Fibroblast of mammary gland (primary cell): Measurements from ENCODE around the gene FOSB.

ENCODE experiments used
- DNase-seq: peaks from one replicate; pipeline ENCODE4 v3.0.0-alpha.2; 2010; ENCODE audit warnings: low read depth
- H3K4me3 ChIP-seq: 2 replicates; pipeline ENCODE4 v1.5.1; 2011; ENCODE audit warnings: low read depth, mild to moderate bottlenecking, low read length, moderate library complexity; ENCODE audit not compliant: control insufficient read depth
- CTCF ChIP-seq: conservative IDR thresholded peaks from 2 replicates; pipeline ENCODE4 v1.5.1; 2011; ENCODE audit warnings: low read depth, low read length, inconsistent platforms; ENCODE audit not compliant: control insufficient read depth, insufficient read depth

FOSB gene

DNA sequence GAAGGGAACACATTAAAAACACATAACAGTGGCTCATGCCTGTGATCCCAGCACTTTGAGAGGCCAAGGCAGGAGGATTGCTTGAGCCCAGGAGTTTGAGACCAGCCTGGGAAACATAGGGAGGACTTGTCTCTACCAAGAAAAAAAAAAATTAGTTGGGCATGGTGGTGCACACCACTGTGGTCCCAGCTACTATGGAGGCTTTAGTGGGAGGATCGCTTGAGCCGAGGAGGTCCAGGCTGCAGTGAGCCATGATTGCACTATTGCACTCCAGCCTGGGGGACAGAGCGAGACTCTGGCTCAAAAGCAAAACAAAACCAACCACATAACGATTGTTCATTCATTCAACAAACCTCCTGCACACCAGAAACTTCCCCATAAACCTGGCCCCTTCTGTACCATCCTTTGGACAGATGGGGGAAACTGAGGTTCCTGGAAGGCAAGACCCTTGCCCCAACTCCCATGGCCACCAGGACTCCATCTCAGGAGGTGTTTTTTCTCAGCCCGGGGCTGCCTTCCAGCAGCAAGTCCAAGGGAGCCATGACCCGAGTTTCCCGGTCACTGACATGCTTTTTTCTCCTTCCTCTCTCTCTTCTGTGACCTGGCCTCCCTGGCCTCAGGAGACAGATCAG, 4.3 kb downstream of the FOSB start:
- no peak for DNase-seq
- no peak overlapping the region for H3K4me3 ChIP-seq
- TF ChIP-seq CTCF: no peak

GRCh38 chr19:45472563-45473366, 5.0 kb downstream of the FOSB start:
- DNase-seq: no peak
- no peak overlapping the region for H3K4me3 ChIP-seq
- TF ChIP-seq CTCF: no peak

GRCh38 chr19:45473367-45473681, 5.5 kb downstream of the FOSB start:
- no peak for DNase-seq
- no peak for TF ChIP-seq CTCF
- no peak overlapping the region for H3K4me3 ChIP-seq

DNA sequence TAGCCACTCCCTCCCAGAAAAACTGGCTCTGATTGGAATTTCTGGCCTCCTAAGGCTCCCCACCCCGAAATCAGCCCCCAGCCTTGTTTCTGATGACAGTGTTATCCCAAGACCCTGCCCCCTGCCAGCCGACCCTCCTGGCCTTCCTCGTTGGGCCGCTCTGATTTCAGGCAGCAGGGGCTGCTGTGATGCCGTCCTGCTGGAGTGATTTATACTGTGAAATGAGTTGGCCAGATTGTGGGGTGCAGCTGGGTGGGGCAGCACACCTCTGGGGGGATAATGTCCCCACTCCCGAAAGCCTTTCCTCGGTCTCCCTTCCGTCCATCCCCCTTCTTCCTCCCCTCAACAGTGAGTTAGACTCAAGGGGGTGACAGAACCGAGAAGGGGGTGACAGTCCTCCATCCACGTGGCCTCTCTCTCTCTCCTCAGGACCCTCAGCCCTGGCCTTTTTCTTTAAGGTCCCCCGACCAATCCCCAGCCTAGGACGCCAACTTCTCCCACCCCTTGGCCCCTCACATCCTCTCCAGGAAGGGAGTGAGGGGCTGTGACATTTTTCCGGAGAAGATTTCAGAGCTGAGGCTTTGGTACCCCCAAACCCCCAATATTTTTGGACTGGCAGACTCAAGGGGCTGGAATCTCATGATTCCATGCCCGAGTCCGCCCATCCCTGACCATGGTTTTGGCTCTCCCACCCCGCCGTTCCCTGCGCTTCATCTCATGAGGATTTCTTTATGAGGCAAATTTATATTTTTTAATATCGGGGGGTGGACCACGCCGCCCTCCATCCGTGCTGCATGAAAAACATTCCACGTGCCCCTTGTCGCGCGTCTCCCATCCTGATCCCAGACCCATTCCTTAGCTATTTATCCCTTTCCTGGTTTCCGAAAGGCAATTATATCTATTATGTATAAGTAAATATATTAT, 6.1 kb downstream of the FOSB start:
- no peak overlapping the region for H3K4me3 ChIP-seq
- no peak for TF ChIP-seq CTCF
- DNase-seq: no peak

- no peak for DNase-seq
- no peak overlapping the region for H3K4me3 ChIP-seq
- no peak for TF ChIP-seq CTCF
These were observed 7.1 kb downstream of the FOSB start for GRCh38 chr19:45474606-45475521.
